CD1c-positive myeloid dendritic cell (primary cell): ENCODE results near the gene LRRFIP1.
"Not testable (repeated sequence)": the region's sequence is repeated elsewhere in the genome, so short reads cannot be mapped to it uniquely, and the experiment has no call there.

Experiments used
- DNase-seq: peaks from one replicate; pipeline ENCODE4 v3.0.0-alpha.2; 2016; ENCODE audit errors: extremely low spot score

Gene LRRFIP1

DNA sequence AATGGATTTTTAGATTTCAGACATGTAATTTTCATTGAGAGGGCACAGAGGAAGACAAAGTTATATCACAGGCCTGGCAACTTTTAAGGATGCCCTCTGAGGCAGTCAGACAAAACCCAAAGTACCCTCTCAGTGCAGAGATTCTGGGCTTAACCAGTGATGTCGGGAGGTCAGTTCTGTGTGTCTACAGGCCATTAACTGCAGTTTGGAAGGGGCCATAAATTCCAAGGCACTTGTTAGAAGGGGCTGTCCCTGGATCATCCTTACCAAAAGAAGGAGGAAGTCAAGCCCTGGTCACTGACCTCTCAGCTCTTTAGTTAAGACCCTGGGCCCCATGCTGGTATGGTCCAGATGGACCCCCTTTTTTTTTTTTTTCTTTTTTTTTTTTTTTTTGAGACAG lies 60.7 kb downstream of the LRRFIP1 start:
- no peak for DNase-seq

DNA sequence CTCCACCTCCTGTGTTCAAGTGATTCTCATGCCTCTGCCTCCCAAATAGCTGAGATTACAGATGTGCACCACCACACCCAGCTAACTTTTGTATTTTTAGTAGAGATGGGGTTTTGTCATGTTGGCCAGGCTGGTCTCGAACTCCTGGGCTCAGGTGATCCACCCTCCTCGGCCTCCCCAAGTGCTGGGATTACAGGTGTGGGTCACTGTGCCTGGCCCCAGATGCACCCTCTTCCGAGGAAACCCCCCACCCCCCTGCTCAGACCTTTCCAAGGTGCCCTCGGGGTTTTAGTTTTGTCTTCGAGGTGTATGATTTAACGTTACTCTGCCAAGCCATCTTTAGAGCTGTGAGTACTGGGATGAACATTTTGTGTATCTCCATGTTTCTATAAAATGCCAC lies 61.2 kb downstream of the LRRFIP1 start:
- not testable (repeated sequence) for DNase-seq

DNA sequence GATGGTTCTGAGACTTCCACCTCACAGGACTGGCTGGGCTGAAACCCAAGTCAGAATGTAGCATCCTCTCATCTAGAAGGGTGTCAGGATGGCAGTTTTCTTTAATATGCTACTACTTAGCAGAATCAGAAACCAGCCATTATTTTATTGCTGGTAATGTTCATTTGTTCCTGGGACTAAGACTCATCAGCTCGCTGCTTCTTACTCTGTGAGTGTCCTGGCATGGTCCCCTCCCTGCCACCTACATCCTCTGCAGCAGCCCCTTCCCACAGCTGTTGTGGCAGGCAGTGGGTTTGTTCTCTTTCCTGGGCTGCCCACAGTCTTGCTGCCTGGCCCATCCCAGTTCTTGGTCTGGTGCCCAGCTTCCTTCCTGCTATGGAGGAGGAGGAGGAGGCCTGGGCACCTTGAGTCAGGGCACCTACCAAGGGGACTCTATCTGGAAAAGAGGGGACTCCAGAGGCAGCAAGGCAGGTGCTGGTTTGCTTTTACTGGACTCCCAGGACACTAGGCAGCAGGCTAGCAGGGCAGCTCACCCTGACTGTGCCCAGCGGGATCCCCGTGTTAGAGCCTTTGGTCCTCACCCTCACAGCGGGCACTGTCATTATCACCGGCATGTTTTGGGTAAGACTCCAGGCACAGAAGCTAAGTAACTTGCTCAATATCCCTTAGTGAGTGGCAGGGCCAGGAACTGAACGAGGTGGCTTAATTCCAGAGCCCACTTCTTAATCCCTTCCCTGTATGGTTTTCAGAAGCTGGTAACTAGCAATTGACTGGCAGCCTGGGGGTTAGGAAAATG lies 62.1 kb downstream of the LRRFIP1 start:
- peak; percentile 83 for DNase-seq

DNA sequence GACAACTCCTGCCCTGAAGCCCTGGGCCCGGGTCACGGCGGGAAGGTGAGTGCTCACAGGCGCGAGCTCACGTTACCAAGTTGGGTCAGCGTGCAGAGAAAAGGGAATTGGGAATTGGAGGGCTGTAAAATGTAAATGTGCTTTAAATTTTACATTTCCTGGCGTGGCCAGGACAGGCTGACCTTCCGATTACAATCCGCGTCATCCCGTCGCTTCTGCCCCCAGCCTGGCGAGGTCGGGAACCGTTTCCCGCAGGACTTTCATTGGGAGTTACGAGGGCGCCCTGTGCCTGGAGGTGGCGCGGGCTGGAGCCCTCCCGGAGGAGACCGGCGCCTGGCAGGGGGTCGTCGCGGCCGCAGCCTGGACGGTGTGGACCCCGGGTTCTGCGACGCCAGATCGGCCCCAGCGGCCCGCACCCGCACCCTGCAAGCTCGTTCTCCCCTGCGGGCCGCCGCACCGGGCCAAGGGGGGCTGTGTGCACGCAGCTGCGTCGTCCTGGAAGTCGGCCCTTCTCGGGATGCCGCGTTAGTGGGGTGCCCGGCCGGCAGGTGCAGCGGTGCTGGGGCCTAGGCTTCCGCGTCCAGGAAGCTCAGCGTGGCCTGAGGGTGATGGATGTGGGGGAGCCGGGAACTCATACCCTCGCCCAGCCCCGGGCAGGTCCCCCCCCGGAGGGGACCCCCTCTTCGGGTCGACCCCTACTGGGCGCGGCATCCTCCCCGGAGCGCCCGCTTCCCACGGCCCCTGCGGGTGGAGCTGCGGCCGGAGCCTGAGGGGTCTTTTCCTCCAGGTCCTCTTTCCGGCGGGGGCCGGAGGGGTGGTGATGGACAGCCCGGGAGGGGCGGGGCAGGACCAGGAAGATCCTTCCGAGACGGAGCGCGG lies 63.9 kb downstream of the LRRFIP1 start:
- DNase-seq: peak; percentile 89

DNA sequence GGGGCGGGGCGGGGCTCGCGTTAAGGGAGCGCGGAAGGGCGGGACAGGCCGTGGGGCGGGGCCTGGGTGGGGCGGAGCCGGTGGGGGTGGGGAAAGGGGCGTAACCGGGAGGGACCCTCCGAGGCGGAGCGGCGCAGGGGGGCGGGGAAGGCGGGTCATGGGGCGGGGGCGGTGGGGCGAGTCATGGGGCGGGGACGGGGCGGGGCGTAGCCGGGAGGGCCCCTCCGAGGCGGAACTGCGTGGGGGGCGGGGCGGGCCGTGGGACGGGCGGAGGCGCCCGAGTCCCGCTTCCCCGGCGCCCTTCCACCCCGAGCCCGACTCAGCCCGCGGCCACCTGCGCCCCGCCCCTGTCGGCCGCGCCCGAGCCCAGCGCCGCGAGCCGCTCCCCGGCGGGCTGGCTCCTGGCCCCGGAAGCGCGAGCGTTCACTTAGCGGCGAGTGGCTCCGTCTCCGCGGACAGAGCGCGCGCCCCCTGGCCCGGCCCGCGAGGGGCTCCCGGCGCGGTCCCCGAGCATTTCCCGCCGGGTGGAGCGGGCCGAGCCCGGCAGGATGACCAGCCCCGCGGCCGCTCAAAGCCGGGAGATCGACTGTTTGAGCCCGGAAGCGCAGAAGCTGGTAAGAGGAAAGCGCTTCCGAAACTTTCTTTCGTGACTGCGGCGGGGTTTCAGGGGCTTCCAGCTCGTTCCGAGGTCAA lies 64.7 kb downstream of the LRRFIP1 start:
- peak; percentile 96 for DNase-seq

DNA sequence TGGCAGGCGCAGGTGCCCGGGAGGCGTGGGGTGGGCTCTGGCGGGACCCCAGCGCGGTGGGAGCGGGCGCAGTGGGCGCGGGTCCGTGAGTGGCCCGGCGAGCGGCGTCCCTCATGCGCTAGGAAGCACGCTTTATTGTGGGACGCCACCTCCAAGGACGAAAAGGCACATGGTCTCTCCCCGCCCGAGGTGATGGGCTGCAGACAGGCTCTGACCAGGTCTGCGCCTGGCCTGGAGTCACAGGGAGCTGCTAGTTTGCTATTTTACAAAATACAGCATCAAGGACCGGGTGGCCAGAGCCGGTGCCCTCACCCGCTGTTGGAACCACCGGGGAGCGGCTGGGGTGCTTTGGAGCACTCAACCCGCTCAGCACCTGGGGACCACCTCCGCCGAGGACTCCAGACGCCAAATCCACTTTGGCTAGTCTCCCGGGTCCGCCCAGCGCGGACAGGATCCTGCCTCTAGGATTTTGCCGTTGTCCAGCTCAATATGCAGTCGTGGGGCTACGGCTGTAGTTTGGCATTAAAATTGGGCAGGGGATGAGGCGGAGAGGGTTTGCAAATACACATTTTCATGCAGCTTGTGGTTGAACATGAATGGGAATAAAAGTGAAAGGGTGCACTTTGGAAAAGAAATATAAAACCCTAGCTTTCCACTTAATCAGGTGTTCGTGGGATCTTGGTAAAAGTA lies 65.4 kb downstream of the LRRFIP1 start:
- DNase-seq: no peak

DNA sequence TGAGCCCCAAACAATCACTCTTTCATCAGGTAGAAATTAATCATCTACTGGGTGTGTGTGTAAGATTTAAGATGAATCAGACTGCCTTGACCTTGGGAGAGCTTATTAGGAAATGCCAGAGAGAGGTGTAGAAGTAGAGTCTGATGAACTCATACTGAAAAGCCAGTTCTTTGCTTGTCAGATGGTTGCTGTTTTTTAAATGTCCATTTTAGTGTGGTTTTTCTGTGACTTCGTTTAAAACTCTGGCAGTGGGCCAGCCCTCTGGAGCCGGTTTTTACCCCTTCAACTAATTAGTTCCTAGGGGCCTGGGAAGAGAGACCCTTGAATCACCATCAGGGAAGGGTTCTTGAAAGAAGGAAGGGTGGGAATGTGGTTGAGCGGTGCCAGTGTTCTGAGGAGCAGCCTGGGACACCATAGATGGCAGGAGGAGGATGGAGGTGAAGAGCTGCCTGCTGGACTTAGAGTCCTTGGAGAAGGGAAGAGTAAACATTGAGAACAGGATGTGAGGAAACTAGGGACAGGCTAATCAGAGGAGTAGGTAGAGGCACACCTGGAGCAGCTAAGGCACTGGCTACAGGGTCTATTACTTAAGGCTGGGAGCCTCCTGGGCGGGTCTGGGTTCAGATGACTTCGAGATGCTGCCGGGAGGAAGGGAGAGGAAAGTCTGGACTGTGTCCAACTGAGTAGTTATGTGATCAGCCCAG lies 66.1 kb downstream of the LRRFIP1 start:
- DNase-seq: peak; percentile 61

DNA sequence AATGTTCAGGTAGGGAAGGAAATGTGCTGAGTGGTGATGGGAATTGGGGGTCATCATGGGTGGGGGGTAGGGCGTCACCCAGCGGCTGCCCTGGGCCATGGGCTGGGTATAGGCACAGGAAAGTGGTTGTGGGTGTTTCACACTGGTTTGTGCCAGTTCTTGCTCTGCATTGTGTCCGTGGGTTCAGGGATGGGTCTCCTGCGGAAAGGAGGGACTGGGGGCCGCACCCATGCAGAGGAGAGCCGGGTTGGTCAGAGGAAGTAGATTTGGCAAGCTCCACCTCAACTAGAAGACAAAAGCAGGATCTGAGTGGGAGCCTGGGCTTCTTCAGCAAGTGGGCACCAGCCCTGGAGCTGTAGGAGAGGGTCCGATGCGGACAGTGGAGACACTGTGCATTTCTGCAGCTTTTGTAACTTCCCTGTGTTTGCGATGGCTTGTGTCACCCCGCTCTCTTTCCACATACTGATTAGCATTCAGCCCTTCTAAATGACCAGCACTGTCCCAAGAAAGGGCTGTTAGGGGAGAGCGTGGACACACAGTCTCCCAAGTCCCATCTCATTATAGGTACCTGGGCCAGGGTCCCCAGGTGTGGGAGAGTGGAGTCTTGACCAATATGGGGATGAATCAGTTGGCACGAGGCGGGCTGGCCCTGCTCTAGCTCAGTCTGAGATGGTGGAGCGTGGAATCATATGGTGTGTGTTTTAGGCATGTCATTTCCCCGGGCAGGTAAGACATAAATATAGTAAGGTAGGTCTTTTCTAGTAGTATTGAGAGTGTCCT lies 67.2 kb downstream of the LRRFIP1 start:
- DNase-seq: peak; percentile 86

DNA sequence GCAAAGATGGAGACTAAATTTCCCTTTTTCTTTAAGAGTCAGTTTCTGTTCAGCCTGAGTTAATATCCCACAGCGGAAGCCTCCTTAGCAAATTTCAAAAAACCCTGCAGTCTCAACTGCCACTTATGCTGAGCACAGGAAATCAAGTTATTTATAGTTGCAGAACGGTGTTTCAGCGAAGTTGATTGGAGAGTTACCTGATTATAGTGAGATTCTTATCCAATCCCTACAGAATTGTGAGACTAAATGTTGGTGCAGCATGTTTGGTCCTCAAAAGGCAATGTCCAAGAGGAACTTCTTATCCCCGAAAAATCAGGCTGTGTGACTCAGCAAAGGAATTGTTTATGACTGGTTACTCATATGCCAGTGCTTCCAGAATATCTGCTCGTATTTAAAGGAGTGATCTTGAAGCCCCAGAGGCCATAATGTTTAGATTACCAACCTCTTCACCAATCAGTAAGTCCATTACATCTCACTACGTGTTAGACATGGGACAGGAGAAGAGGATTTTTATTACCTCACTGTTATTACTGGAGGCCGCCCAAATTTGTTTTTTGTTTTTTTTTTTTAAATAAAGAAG lies 67.9 kb downstream of the LRRFIP1 start:
- DNase-seq: peak; percentile 85

DNA sequence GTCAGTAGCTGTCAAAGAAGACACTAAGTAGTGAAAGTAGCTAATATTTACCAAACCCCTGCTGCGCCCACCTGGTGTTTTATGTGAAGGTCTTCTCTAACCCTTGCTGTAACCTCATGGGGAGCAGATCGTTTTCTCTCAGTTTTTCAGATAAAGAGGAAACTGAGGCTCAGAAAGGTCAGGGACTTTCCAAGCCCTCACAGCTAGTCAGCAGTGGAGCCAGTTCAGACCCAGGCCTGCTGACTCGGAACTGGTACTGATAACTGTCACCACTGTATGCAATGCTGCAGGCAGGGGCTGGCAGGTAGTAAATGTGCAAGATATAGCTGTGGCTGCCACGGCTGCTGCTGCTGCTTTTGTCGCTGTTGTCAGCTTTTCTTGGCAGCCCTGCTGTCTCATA lies 69.1 kb downstream of the LRRFIP1 start:
- DNase-seq: peak; percentile 69

DNA sequence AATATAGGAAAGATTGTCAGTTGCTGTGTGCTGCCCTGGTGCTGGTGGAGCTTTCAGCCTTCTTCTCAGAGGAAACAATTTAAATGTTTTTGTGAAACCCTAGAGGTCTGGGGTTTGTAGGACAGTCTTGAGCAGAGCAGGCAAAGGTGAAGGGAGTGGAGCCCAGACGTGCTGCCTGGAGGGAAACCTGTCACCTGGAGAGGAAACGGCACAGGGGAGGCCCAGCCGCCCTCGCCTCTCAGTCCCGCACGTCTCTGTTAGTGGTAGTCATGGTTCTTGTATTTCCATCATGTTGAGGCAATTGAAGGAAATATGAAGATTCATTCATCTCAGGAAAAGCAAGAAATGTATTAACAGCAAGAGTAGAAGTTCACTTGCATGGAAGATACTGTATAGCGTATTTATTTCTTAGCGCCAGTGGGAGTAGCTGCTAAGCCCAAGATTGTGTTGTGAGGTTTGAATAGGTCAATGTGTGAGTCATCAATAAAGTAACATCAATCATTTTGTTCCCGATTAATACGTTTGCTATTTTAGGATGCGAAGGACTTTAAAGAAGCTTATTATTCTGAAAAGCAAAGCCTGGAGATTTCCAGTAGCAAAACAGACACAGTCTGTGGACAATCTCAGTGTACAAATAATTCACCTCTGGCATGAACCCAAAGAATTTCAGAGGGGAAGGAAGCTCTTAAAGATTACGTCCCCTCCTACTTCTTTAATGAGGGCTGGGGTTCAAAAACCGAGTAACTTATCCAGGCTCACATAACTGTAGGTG lies 70.4 kb downstream of the LRRFIP1 start:
- DNase-seq: no peak

DNA sequence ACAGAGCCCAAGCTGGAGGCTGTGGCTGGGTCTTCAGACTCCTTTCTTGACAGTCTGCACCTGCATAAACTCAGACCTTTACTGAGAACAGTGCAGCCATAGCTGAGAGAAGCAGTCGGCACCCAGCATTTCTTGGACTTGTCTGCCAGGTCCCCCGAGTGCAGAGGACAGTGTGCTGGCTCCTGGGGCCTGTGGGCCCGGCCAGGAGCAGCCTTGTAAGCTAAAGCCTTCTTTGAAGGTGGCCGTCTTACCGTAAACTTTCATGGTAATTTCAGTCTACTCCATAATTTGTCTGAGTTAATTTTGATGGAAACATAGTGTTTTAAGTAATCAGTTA lies 70.9 kb downstream of the LRRFIP1 start:
- no peak for DNase-seq

DNA sequence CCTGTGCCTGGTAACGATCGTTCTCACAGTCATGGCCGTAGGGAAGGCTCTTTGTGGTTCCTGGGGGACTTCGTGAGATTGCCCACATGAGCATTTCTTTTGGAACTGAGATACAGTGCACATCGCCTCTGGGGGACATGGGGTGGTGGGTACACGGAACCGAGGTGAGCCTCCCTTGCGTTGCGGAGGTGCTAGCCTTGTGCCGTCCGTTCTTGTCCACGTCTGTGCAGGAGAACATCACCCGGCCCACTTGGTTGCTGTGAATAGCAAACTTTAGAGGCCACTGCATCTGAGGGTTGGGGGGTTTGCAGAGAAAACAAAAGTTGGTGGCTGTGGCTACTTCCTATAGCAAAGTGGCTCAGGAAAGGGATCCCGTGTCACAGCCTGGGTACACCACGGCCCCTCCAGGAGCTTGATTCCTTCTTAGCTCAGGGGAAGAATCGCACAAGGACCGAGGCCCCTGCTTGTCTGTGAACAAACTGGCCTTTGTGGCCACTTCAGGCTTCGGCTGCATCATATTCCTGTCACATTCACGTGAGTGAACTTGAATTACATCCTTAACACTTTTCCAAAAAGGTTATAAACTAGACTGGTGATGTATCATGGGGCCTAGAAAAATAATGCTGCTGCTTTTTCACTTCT lies 72.6 kb downstream of the LRRFIP1 start:
- DNase-seq: no peak

DNA sequence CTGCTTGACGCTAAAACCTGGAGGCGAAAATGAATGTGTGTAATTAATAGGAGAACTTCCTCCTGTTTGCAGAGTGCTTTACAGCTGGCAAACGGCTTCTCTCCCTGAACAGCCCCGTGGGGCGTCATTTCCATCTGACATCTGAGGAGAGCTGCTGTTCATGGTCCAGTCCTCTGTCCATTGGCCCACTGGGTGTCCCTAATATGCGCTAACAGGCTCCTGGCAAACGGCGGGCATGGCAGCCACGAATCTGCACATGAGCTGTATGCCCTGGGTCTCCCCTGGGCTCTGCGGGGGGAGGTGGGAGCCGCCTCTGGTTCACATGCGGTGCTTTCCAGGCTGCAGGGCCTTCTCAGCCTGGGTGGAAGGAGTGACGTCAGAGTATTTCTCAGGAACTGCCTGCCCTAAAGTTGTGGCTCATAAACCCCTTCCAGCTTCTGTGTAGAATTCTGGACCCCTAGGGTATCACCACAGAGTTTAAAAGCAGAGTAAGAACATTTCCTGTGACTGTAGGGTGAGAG lies 73.2 kb downstream of the LRRFIP1 start:
- DNase-seq: peak; percentile 90

DNA sequence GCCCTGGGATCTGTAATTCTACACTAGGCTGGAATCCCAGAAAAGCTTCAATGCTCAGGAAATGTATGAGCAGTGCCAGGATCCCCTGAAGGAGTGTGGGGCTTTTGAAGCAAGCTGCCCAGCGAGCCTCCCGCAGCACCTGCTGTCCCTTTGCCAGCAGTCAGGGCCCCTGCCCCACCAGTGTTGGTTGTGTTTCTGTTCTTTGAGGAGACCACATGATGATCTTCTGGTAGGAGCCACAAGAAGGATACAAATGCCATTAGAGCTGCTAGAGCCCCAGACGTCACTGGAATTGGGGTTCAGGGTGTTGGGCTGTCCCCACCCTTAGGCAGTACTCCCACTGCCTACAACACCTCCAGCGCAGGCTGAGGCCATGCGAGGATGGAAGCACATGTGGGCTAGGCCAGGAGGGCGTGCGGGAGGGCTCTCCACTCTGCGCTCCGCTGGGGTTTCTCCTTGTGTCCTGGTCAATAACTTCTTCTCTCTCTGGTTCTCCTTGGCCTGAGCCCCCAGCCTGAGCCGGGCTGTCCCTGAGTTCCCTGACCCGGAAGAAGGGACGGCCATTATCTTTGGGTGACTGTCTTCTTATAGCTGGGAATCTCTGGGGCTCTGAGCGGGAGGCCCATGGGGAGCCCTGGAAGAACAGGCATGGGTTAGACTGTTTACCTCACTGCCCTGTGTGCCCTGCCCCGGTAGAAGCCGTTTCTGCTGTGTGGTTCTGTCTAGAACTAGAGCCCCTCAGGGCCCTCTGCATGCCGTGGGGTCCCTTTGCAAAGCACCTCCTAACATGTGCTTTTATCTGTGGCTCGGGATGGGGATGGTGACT lies 73.9 kb downstream of the LRRFIP1 start:
- DNase-seq: no peak

DNA sequence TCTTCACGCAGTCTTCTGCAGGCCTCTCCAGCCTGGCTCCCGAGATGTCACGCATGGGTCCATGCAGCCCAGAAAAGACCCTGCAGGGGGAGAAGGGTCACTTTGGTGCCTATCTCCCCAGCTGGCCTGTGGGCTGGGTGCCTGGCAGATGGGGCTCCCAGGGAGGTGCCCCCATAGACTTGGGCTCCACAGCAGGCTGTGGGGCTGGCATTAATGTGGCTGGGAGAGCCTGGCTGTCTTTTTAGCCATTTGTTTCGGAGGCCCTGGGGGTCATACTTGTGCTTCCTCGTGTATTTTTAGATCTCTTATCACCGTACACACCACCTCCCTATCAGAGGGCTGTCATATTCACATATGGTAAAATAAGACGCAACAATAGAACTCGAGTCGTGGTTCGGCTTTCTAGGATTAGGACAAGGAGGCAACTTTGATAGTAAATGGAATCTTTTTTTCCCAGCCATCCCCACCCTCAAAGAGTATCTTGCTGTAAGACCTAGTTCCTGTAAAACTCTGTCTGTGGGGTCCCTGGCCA lies 74.5 kb downstream of the LRRFIP1 start:
- no peak for DNase-seq
